ENCODE measurements around the gene CTU1.

Gene CTU1

GRCh38 chr19:51097166-51097738 is 11.0 kb downstream of the CTU1 start:
- Histone ChIP-seq H3K4me1 (ENCODE audit: low read length) (no peaks in the 10 kb centered on the region), H3K27me3 (ENCODE audit: low read depth, low read length) (no peaks in the 10 kb centered on the region), H3K36me3 (replicated peaks; ENCODE audit: low read depth, low read length) (peaks cover 12% of the 10 kb centered on the region), H3K27ac (ENCODE audit: low read length) (no peak overlapping the region), H3K9ac (ENCODE audit: low read length) (no peak overlapping the region), H3K9me3 (ENCODE audit: insufficient read depth, low read length) (no peaks in the 10 kb centered on the region), H3K4me2 (ENCODE audit: low read length) (no peak overlapping the region), H2AFZ (ENCODE audit: low read depth, low read length) (no peak overlapping the region), H4K20me1 (ENCODE audit: insufficient read depth, low read length) (peaks cover 17% of the 10 kb centered on the region), H3K4me3 (ENCODE audit: low read length) (no peak overlapping the region), H3K79me2 (ENCODE audit: low read length) (0 out of 2 replicates have a peak, but pooled peaks cover 2% of the 10 kb centered on the region)
- no peak for TF ChIP-seq EZH2phosphoT487 (IDR thresholded peaks at IDR 0.05; ENCODE audit: low read depth)
- peak; percentile 68 for TF ChIP-seq CTCF (IDR thresholded peaks at IDR 0.05; ENCODE audit: low read depth, low read length)

- Histone ChIP-seq H4K20me1 (ENCODE audit: insufficient read depth, low read length) (peaks cover 17% of the 10 kb centered on the region), H3K4me1 (ENCODE audit: low read length) (no peaks in the 10 kb centered on the region), H3K27me3 (ENCODE audit: low read depth, low read length) (no peaks in the 10 kb centered on the region), H3K9ac (ENCODE audit: low read length) (no peak overlapping the region), H3K4me2 (ENCODE audit: low read length) (no peak overlapping the region), H3K9me3 (ENCODE audit: insufficient read depth, low read length) (no peaks in the 10 kb centered on the region), H2AFZ (ENCODE audit: low read depth, low read length) (no peak overlapping the region), H3K4me3 (ENCODE audit: low read length) (no peak overlapping the region), H3K27ac (ENCODE audit: low read length) (no peak overlapping the region), H3K36me3 (replicated peaks; ENCODE audit: low read depth, low read length) (peaks cover 11% of the 10 kb centered on the region), H3K79me2 (ENCODE audit: low read length) (no peaks in the 10 kb centered on the region)
- TF ChIP-seq CTCF (IDR thresholded peaks at IDR 0.05; ENCODE audit: low read depth, low read length) (peak; percentile 42), EZH2phosphoT487 (IDR thresholded peaks at IDR 0.05; ENCODE audit: low read depth) (no peak)
These were observed 11.6 kb downstream of the CTU1 start for GRCh38 chr19:51096473-51097165.

GRCh38 chr19:51094696-51095279 is 13.4 kb downstream of the CTU1 start:
- H3K27ac ChIP-seq (ENCODE audit: low read length): no peak overlapping the region
- H3K9ac ChIP-seq (ENCODE audit: low read length): no peak overlapping the region
- peaks cover 11% of the 10 kb centered on the region for H4K20me1 ChIP-seq (ENCODE audit: insufficient read depth, low read length)
- no peaks in the 10 kb centered on the region for H3K27me3 ChIP-seq (ENCODE audit: low read depth, low read length)
- no peak overlapping the region for H2AFZ ChIP-seq (ENCODE audit: low read depth, low read length)
- H3K79me2 ChIP-seq (ENCODE audit: low read length): no peaks in the 10 kb centered on the region
- H3K4me2 ChIP-seq (ENCODE audit: low read length): no peak overlapping the region
- H3K9me3 ChIP-seq (ENCODE audit: insufficient read depth, low read length): no peaks in the 10 kb centered on the region
- H3K4me3 ChIP-seq (ENCODE audit: low read length): no peak overlapping the region
- H3K36me3 ChIP-seq (replicated peaks; ENCODE audit: low read depth, low read length): peaks cover 8% of the 10 kb centered on the region
- no peak for TF ChIP-seq EZH2phosphoT487 (IDR thresholded peaks at IDR 0.05; ENCODE audit: low read depth)
- peak; percentile 72 for TF ChIP-seq CTCF (IDR thresholded peaks at IDR 0.05; ENCODE audit: low read depth, low read length)
- no peaks in the 10 kb centered on the region for H3K4me1 ChIP-seq (ENCODE audit: low read length)

GRCh38 chr19:51093510-51094345 is 14.5 kb downstream of the CTU1 start:
- H3K27me3 ChIP-seq (ENCODE audit: low read depth, low read length): no peaks in the 10 kb centered on the region
- no peak overlapping the region for H3K4me2 ChIP-seq (ENCODE audit: low read length)
- H3K36me3 ChIP-seq (replicated peaks; ENCODE audit: low read depth, low read length): peaks cover 8% of the 10 kb centered on the region
- H2AFZ ChIP-seq (ENCODE audit: low read depth, low read length): no peak overlapping the region
- no peak overlapping the region for H3K4me3 ChIP-seq (ENCODE audit: low read length)
- peaks cover 11% of the 10 kb centered on the region for H4K20me1 ChIP-seq (ENCODE audit: insufficient read depth, low read length)
- H3K79me2 ChIP-seq (ENCODE audit: low read length): no peaks in the 10 kb centered on the region
- H3K9me3 ChIP-seq (ENCODE audit: insufficient read depth, low read length): no peaks in the 10 kb centered on the region
- no peak overlapping the region for H3K27ac ChIP-seq (ENCODE audit: low read length)
- TF ChIP-seq EZH2phosphoT487 (IDR thresholded peaks at IDR 0.05; ENCODE audit: low read depth): no peak
- no peak for TF ChIP-seq CTCF (IDR thresholded peaks at IDR 0.05; ENCODE audit: low read depth, low read length)
- H3K9ac ChIP-seq (ENCODE audit: low read length): no peak overlapping the region
- no peaks in the 10 kb centered on the region for H3K4me1 ChIP-seq (ENCODE audit: low read length)

All from OCI-LY3 (cell line).